HEK293T (cell line): ENCODE measurements around the gene LRRC45.

Experiments
- ARNT ChIP-seq: fragments of 450-650 bp; IDR thresholded peaks from 2 replicates; pipeline ENCODE4 v1.6.1; 2017; ENCODE audit warnings: mild to moderate bottlenecking
- BHLHE40 ChIP-seq: fragments of 450-650 bp; IDR thresholded peaks from 2 replicates; pipeline ENCODE4 v1.6.1; 2016; ENCODE audit warnings: mild to moderate bottlenecking, moderate library complexity, borderline replicate concordance
- CTBP1 ChIP-seq: fragments of 450-650 bp; IDR thresholded peaks from 2 replicates; pipeline ENCODE4 v1.6.1; 2016; ENCODE audit warnings: borderline replicate concordance
- ELF4 ChIP-seq: fragments of 450-650 bp; IDR thresholded peaks from 2 replicates; pipeline ENCODE4 v1.6.1; 2017; ENCODE audit warnings: antibody characterized with exemption
- FOXM1 ChIP-seq: fragments of 450-650 bp; IDR thresholded peaks from 2 replicates; pipeline ENCODE4 v1.6.1; 2017; ENCODE audit warnings: mild to moderate bottlenecking, borderline replicate concordance
- PKNOX1 ChIP-seq: fragments of 450-650 bp; IDR thresholded peaks from 2 replicates; pipeline ENCODE4 v1.6.1; 2016
- ZNF384 ChIP-seq: fragments of 450-650 bp; IDR thresholded peaks from 2 replicates; pipeline ENCODE4 v1.6.1; 2016

DNA sequence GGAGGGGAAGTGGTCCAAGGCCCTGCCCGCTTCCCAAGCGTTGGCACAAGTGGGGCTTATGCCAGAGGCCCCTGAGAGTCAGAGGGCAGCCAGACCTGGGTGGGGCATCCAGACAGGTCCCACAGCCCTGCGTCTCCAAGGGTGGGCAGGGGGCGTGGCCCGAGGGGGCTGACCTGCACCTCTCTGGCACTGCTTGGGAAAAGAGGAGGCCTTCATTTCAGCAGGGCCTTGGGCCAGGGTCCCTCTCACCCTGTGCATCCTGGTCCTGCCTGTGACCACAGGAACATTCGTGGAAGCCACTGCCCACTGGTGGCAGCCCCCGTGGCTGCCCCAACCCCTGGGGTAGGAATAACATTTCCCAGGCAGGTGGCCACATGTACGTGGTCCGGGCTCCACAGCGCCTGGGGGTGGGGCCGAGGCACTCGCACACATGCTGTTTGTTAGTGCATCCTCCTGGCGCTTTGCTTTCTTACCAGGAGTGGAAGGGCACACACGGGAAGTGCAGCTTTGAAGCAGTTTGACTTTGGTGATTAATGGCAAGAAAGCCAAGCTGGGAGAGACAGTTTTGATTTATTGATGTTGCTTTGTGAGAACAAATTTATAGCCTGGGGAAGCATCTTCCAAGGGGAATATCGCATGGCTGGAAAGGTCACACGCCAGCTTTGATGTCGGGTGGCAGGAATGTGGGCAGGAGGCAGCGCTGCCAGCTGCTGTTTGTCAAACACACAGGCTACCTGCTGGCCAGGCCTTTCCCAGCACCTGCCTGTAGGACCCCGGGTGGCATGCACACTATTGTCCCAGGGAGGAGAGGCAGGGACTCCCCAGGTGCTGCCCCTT is 4.7 kb upstream of the LRRC45 start:
- no peak for TF ChIP-seq BHLHE40
- TF ChIP-seq ELF4 = no peak
- no peak for TF ChIP-seq ARNT
- TF ChIP-seq PKNOX1 = no peak; the same call in 1 of the 2 replicates
- TF ChIP-seq ZNF384 = no peak
- TF ChIP-seq FOXM1 = no peak
- TF ChIP-seq CTBP1 = no peak
